HepG2 (cell line): Measurements from ENCODE around the gene NRSN2. TPM values are rescaled to one million over a fixed set of nuclear protein-coding genes. Genes with fewer than 3 reads are reported as not detected.

Experiments
- CCDC6 ChIP-seq: sonication (generic); formaldehyde crosslinking; IDR thresholded peaks from 2 replicates; pipeline ENCODE4 v1.8.1; 2022; ENCODE audit warnings: mild to moderate bottlenecking, missing genetic modification reagents, moderate library complexity
- GABPA ChIP-seq, 2 experiments: IDR thresholded peaks; 2 replicates each; pipeline ENCODE4 v1.6.1; 2011 to 2016; ENCODE audit warnings: low read depth in 2 of 2, low read length in 1 of 2, missing biosample characterization in 1 of 2, missing genetic modification characterization in 1 of 2
- HOXA9 ChIP-seq: sonication (generic); formaldehyde crosslinking; IDR thresholded peaks from 2 replicates; pipeline ENCODE4 v1.8.1; 2022; ENCODE audit warnings: missing genetic modification reagents, mild to moderate bottlenecking, moderate library complexity, borderline replicate concordance
- KDM5B ChIP-seq: sonication (generic); formaldehyde crosslinking; IDR thresholded peaks from 2 replicates; pipeline ENCODE4 v1.4.0; 2020; ENCODE audit warnings: missing genetic modification reagents, mild to moderate bottlenecking, borderline replicate concordance
- LCORL ChIP-seq, 2 experiments: fragments of 450-650 bp in 1 of 2; sonication (generic) in 1 of 2; formaldehyde crosslinking in 1 of 2; IDR thresholded peaks; 2 replicates each; pipeline versions ENCODE4 v1.5.0 to v1.6.1; 2017 to 2020; ENCODE audit warnings: antibody characterized with exemption in 1 of 2, missing genetic modification reagents in 1 of 2
- MBD4 ChIP-seq: IDR thresholded peaks from 2 replicates; pipeline ENCODE4 v1.6.1; 2012; ENCODE audit warnings: low read length, inconsistent platforms, borderline replicate concordance
- TCF7 ChIP-seq: sonication (generic); IDR thresholded peaks from 2 replicates; pipeline ENCODE4 v1.6.1; 2016; ENCODE audit warnings: antibody characterized with exemption, low read depth
- TOPORS ChIP-seq: sonication (generic); formaldehyde crosslinking; IDR thresholded peaks from 2 replicates; pipeline ENCODE4 v1.8.0; 2023; ENCODE audit warnings: mild to moderate bottlenecking, missing genetic modification reagents
- ZBTB25 ChIP-seq: IDR thresholded peaks from 2 replicates; pipeline ENCODE4 v1.6.1; 2018; ENCODE audit warnings: missing genetic modification reagents
- ZFP91 ChIP-seq: sonication (generic); formaldehyde crosslinking; IDR thresholded peaks from 2 replicates; pipeline ENCODE4 v1.9.0; 2022; ENCODE audit warnings: missing genetic modification reagents, mild to moderate bottlenecking, borderline replicate concordance
- ZNF12 ChIP-seq: sonication (generic); formaldehyde crosslinking; IDR thresholded peaks from 2 replicates; pipeline ENCODE4 v1.5.0; 2020; ENCODE audit warnings: missing genetic modification reagents
- ZNF24 ChIP-seq: fragments of 450-650 bp; IDR thresholded peaks from 2 replicates; pipeline ENCODE4 v1.6.1; 2017; ENCODE audit warnings: antibody characterized with exemption, mild to moderate bottlenecking
- ZNF282 ChIP-seq: fragments of 450-650 bp; IDR thresholded peaks from 2 replicates; pipeline ENCODE4 v1.6.1; 2018; ENCODE audit not compliant: partially characterized antibody
- ZNF530 ChIP-seq: sonication (generic); formaldehyde crosslinking; IDR thresholded peaks from 2 replicates; pipeline ENCODE4 v1.5.0; 2020; ENCODE audit warnings: low read depth, mild to moderate bottlenecking, missing genetic modification reagents
- ZNF720 ChIP-seq: sonication (generic); formaldehyde crosslinking; IDR thresholded peaks from 2 replicates; pipeline ENCODE4 v1.4.0; 2020; ENCODE audit warnings: missing genetic modification reagents
- ZNF749 ChIP-seq: sonication (generic); formaldehyde crosslinking; IDR thresholded peaks from 2 replicates; pipeline ENCODE4 v1.8.0; 2022; ENCODE audit warnings: mild to moderate bottlenecking, missing genetic modification reagents, moderate library complexity, borderline replicate concordance
- ZNF775 ChIP-seq: sonication (generic); formaldehyde crosslinking; IDR thresholded peaks from 2 replicates; pipeline ENCODE4 v1.4.0; 2020; ENCODE audit warnings: missing genetic modification reagents, mild to moderate bottlenecking, moderate library complexity, borderline replicate concordance
- polyA plus RNA-seq, 8 experiments: library from polyadenylated mRNA; depleted of rRNA in 3 of 8; stranded (reverse) in 7 of 8; unstranded in 1 of 8; fragments of >200 nt; fragmentation: Illumina TruSeq in 4 of 8; extraction: Trizol in 4 of 8; gene quantifications; 2 replicates each; pipeline versions ENCODE4 v1.2.1 to v1.2.3, GENCODE V29; 2011 to 2016; ENCODE audit warnings: low read depth in 4 of 8, missing spikeins in 1 of 8, mixed read lengths in 1 of 8; ENCODE audit not compliant: insufficient read depth in 1 of 8
- total RNA-seq, 5 experiments: library from RNA; depleted of rRNA; stranded (reverse); fragments of >200 nt; fragmentation: Illumina TruSeq; extraction: Trizol; gene quantifications; 2 replicates each; pipeline ENCODE4 v1.2.3, GENCODE V29; 2016; ENCODE audit warnings: low read depth in 1 of 5
- TF ChIP-seq, protein P1 (sequence below): sonication (generic); formaldehyde crosslinking; IDR thresholded peaks from 2 replicates; pipeline ENCODE4 v1.4.0; 2020; ENCODE audit warnings: missing genetic modification reagents
- TF ChIP-seq, protein P2 (sequence below): sonication (generic); formaldehyde crosslinking; IDR thresholded peaks from 2 replicates; pipeline ENCODE4 v1.4.0; 2020; ENCODE audit warnings: missing genetic modification reagents, mild to moderate bottlenecking, borderline replicate concordance

NRSN2 gene
- total and polyA plus RNA-seq, 2 of the 13 experiments (the other 11 are each of a cell fraction or from before 2014, with no cell fraction given) = 32.3 to 49.4 TPM

DNA sequence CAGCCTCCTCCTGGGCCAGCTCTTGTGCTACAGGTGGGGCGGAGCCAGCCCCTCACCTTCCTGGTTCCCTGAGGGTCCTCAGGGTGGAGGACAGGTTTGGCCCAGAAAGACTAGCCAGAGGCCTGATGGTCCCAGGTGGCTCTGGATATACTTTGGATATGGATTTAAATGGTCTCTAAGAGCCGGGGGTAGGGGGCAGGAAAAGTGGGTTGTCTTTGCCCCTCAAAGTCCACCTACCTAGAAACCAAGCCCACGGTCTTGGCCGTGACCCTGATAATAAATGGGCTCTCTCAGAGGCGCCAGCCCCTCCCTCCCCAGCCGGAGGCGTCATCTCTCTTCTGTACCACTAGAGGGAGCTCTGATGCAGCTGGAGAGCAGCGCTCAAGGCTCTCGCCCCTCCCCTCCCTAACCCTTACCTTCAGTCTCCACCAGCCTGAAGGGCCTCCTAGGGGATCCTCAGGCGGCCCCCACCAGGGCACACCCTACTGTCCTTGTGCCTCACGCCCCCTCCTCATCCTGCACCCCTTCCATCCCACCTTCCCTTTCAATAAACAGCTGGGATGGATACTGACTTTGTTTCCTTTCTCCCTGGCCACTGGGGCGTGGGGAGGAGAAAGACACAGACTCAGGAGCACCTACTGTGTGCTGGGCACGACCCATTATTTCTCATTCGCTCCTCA lies 7.5 kb downstream of the NRSN2 start (continued):
- no peak for TF ChIP-seq TCF7
- TF ChIP-seq ZNF24 = no peak
- no peak for TF ChIP-seq HOXA9
- TF ChIP-seq MBD4 = no peak
- no peak for TF ChIP-seq GABPA (IDR thresholded peaks at IDR 0.05; ENCODE audit: low read depth, low read length)
- no peak for TF ChIP-seq GABPA (CRISPR knock-in tag; IDR thresholded peaks at IDR 0.05; ENCODE audit: low read depth)
- no peak for TF ChIP-seq KDM5B
- no peak; the same call in 1 of the 2 replicates for TF ChIP-seq ZNF530 (CRISPR knock-in tag)
- no peak for TF ChIP-seq ZNF720 (CRISPR knock-in tag)
- TF ChIP-seq CCDC6 (CRISPR knock-in tag) = peak; percentile 63; the same call in 1 of the 2 replicates
- no peak for TF ChIP-seq TOPORS
- TF ChIP-seq, protein P1, sequence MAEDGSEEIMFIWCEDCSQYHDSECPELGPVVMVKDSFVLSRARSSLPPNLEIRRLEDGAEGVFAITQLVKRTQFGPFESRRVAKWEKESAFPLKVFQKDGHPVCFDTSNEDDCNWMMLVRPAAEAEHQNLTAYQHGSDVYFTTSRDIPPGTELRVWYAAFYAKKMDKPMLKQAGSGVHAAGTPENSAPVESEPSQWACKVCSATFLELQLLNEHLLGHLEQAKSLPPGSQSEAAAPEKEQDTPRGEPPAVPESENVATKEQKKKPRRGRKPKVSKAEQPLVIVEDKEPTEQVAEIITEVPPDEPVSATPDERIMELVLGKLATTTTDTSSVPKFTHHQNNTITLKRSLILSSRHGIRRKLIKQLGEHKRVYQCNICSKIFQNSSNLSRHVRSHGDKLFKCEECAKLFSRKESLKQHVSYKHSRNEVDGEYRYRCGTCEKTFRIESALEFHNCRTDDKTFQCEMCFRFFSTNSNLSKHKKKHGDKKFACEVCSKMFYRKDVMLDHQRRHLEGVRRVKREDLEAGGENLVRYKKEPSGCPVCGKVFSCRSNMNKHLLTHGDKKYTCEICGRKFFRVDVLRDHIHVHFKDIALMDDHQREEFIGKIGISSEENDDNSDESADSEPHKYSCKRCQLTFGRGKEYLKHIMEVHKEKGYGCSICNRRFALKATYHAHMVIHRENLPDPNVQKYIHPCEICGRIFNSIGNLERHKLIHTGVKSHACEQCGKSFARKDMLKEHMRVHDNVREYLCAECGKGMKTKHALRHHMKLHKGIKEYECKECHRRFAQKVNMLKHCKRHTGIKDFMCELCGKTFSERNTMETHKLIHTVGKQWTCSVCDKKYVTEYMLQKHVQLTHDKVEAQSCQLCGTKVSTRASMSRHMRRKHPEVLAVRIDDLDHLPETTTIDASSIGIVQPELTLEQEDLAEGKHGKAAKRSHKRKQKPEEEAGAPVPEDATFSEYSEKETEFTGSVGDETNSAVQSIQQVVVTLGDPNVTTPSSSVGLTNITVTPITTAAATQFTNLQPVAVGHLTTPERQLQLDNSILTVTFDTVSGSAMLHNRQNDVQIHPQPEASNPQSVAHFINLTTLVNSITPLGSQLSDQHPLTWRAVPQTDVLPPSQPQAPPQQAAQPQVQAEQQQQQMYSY = no peak
- TF ChIP-seq LCORL (IDR thresholded peaks at IDR 0.05) = no peak
- 0 out of 2 replicates have a peak, but pooled peaks have one; percentile 37 for TF ChIP-seq LCORL (CRISPR knock-in tag; IDR thresholded peaks at IDR 0.05)
- no peak for TF ChIP-seq ZNF282
- TF ChIP-seq ZNF775 = no peak
- TF ChIP-seq ZNF749 = peak; percentile 87; the same call in 1 of the 2 replicates
- TF ChIP-seq, protein P2, sequence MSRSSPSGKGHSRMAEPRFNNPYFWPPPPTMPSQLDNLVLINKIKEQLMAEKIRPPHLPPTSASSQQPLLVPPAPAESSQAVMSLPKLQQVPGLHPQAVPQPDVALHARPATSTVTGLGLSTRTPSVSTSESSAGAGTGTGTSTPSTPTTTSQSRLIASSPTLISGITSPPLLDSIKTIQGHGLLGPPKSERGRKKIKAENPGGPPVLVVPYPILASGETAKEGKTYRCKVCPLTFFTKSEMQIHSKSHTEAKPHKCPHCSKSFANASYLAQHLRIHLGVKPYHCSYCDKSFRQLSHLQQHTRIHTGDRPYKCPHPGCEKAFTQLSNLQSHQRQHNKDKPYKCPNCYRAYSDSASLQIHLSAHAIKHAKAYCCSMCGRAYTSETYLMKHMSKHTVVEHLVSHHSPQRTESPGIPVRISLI (CRISPR knock-in tag) = peak; percentile 56; the same call in 1 of the 2 replicates
- 0 out of 2 replicates have a peak, but pooled peaks have one; percentile 35 for TF ChIP-seq ZNF12
- peak; percentile 85 for TF ChIP-seq ZBTB25 (CRISPR knock-in tag)
- TF ChIP-seq ZFP91 = peak; percentile 77; the same call in 1 of the 2 replicates
